Lower leg skin (tissue), 4 donors: ENCODE measurements around the gene BBOX1. TPM values are rescaled to one million over a fixed set of nuclear protein-coding genes. Genes with fewer than 3 reads are reported as not detected.

ENCODE experiments used
- DNase-seq, 2 donors: peaks; one replicate each; pipeline ENCODE4 v3.0.0-alpha.2; 2019; ENCODE audit warnings: low spot score in 2 of 2
- H3K4me3 ChIP-seq: fragments of 200-600 bp; sonication (generic); 2 replicates; pipeline ENCODE4 v1.5.1; 2017; ENCODE audit warnings: mild to moderate bottlenecking, low read depth; ENCODE audit not compliant: poor library complexity, severe bottlenecking
- CTCF ChIP-seq, 3 donors: fragments of 450-650 bp; IDR thresholded peaks; one replicate each; pipeline ENCODE4 v1.5.1; 2016; ENCODE audit warnings: antibody characterized with exemption in 3 of 3, mild to moderate bottlenecking in 3 of 3, moderate library complexity in 2 of 3
- POLR2A ChIP-seq, 2 donors: fragments of 450-650 bp; IDR thresholded peaks; one replicate each; pipeline ENCODE4 v1.6.1; 2016 to 2017; ENCODE audit warnings: antibody characterized with exemption in 2 of 2, mild to moderate bottlenecking in 1 of 2, moderate library complexity in 1 of 2
- WGBS, 2 donors: methylation state at CpG; one replicate each; pipeline ENCODE4 v1.1.5; 2018; 5-methylcytosine and 5-hydroxymethylcytosine counted together
- intact Hi-C: fragments of 100-400 bp; cut with DNase I; formaldehyde crosslinking; loops from one replicate; pipeline ENCODE4 v1.15.0; 2023; ENCODE audit warnings: low total_unique reads
- total RNA-seq, 4 donors: library from RNA; depleted of rRNA; stranded (reverse); fragments of >200 nt; gene quantifications; one replicate each; pipeline ENCODE4 v1.1.0, GENCODE V29; 2016

BBOX1 gene
- total RNA-seq, 4 donors from 2014 or later = 31.2 to 48.8 (median 38.2) TPM

GRCh38 chr11:27153136-27153535 lies 112.5 kb downstream of the BBOX1 start:
- no peak for TF ChIP-seq CTCF (IDR thresholded peaks at IDR 0.05)
- TF ChIP-seq POLR2A (IDR thresholded peaks at IDR 0.05) = no peak
- 88 to 94% methylated on average over 1 of the region's 1 CpG for WGBS, 2 donors
- intact Hi-C loops = no loop called here
- H3K4me3 ChIP-seq = no peak overlapping the region
- no peak for DNase-seq

GRCh38 chr11:27158456-27159334 lies 118.1 kb downstream of the BBOX1 start:
- H3K4me3 ChIP-seq = no peak overlapping the region
- peak in 1 of 2 donors; percentile 45 for DNase-seq
- intact Hi-C loops = no loop called here
- TF ChIP-seq POLR2A (IDR thresholded peaks at IDR 0.05) (no peak), CTCF (IDR thresholded peaks at IDR 0.05) (peak in 1 of 3 donors; percentile 48)
- 32 to 38% methylated on average over 10 of the region's 10 CpGs for WGBS, 2 donors

- intact Hi-C loops = no loop called here
- H3K4me3 ChIP-seq = no peak overlapping the region
- no peak for TF ChIP-seq CTCF (IDR thresholded peaks at IDR 0.05)
- TF ChIP-seq POLR2A (IDR thresholded peaks at IDR 0.05) = no peak
- 40 to 47% methylated on average over 2 of the region's 2 CpGs for WGBS, 2 donors
- no peak for DNase-seq
Observed at GRCh38 chr11:27159335-27159679, 118.7 kb downstream of the BBOX1 start.

DNA sequence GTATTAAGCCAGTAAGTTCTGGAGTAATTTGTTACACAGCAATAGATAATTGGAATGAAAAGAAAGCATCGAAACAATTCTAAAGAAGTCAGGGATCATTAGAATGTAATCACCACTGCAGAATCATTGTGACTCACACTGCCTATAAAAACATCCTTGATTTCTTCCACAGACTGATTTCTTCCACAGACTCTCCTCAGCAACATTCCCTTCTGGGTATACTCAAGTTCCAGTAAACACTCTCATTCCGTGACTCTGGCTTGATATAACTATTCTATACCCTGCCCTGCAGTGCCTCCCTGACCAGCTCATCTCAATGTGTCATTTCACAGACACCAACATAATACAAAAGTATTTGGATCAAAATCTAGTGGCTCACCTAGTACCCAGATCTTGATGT lies 120.5 kb downstream of the BBOX1 start:
- H3K4me3 ChIP-seq = no peak overlapping the region
- TF ChIP-seq POLR2A (IDR thresholded peaks at IDR 0.05) (no peak), CTCF (IDR thresholded peaks at IDR 0.05) (no peak)
- intact Hi-C loops = loop anchor here (10.0 kb wide), 1 partner anchor 416 kb away; no protein-coding TSS in a partner anchor
- WGBS, 2 donors = 87 to 89% methylated on average over 2 of the region's 2 CpGs
- DNase-seq = no peak

DNA sequence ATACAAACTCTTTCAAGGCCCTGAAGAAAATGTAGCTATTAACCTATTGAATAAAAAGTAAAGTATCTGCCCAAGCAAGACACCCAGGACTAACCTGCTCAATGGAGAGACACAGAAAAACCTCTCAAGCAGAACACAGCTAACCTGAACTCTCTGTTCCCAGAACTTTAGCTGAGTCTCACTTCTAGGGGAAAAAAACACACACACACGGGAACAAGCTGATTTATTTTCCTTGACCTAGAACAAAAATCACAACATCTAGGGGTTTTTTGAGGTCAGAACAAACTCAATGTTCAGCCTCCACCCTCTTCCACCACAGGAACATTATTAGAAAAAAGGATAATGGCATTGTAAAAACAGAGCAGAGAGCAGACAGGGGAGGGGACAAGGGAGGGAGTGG lies 121.6 kb downstream of the BBOX1 start:
- DNase-seq = no peak
- intact Hi-C loops = loop anchor here (10.0 kb wide), 1 partner anchor 417 kb away; no protein-coding TSS in a partner anchor
- TF ChIP-seq POLR2A (IDR thresholded peaks at IDR 0.05) (no peak), CTCF (IDR thresholded peaks at IDR 0.05) (no peak)
- 52 to 65% methylated on average over 1 of the region's 1 CpG for WGBS, 2 donors
- H3K4me3 ChIP-seq = no peak overlapping the region
